DOHH2 (cell line): Measurements from ENCODE around the gene GAD1.

Experiments used
- H3F3A ChIP-seq: fragments of 200-600 bp; sonication (generic), shearing (Covaris generic); 2 replicates; pipeline ENCODE4 v1.6.0; 2016; ENCODE audit warnings: antibody characterized with exemption, mild to moderate bottlenecking; ENCODE audit not compliant: control insufficient read depth, insufficient read depth
- H3K27ac ChIP-seq: fragments of 200-600 bp; sonication (generic); 2 replicates; pipeline ENCODE4 v1.5.1; 2014; ENCODE audit warnings: low read depth, mild to moderate bottlenecking, low read length, moderate library complexity
- H3K27me3 ChIP-seq: fragments of 200-600 bp; sonication (generic); 2 replicates; pipeline ENCODE4 v1.6.1; 2014; ENCODE audit warnings: mild to moderate bottlenecking, low read length, mixed read lengths; ENCODE audit not compliant: control insufficient read depth
- H3K36me3 ChIP-seq: fragments of 200-600 bp; sonication (generic); 2 replicates; pipeline ENCODE4 v1.6.1; 2014; ENCODE audit warnings: mild to moderate bottlenecking, low read length, moderate library complexity, mixed read lengths; ENCODE audit not compliant: control insufficient read depth
- H3K4me1 ChIP-seq: fragments of 200-600 bp; sonication (generic); 2 replicates; pipeline ENCODE4 v1.6.1; 2014; ENCODE audit warnings: mild to moderate bottlenecking, low read length, mixed read lengths; ENCODE audit not compliant: control insufficient read depth
- H3K4me2 ChIP-seq: fragments of 200-600 bp; sonication (generic); 2 replicates; pipeline ENCODE4 v1.6.0; 2014; ENCODE audit warnings: mild to moderate bottlenecking, low read length, moderate library complexity
- H3K4me3 ChIP-seq: fragments of 200-600 bp; sonication (generic); 2 replicates; pipeline ENCODE4 v1.5.1; 2014; ENCODE audit warnings: mild to moderate bottlenecking, low read length, mixed read lengths
- H3K79me2 ChIP-seq: fragments of 200-600 bp; sonication (generic); 2 replicates; pipeline ENCODE4 v1.6.1; 2014; ENCODE audit warnings: mild to moderate bottlenecking, low read length, mixed read lengths; ENCODE audit not compliant: control insufficient read depth
- H3K9me2 ChIP-seq: fragments of 200-600 bp; sonication (generic); replicated peaks from 2 replicates; pipeline ENCODE4 v1.6.1; 2014; ENCODE audit warnings: mild to moderate bottlenecking, low read length, mixed read lengths; ENCODE audit not compliant: control insufficient read depth
- H3K9me3 ChIP-seq: fragments of 200-600 bp; sonication (generic); 2 replicates; pipeline ENCODE4 v1.6.1; 2014; ENCODE audit warnings: antibody characterized with exemption, low read length, mixed read lengths; ENCODE audit not compliant: control insufficient read depth, insufficient read depth
- H4K20me1 ChIP-seq: fragments of 200-600 bp; sonication (generic); 2 replicates; pipeline ENCODE4 v1.6.0; 2014; ENCODE audit warnings: low read depth, mild to moderate bottlenecking, antibody characterized with exemption, low read length, moderate library complexity; ENCODE audit not compliant: control insufficient read depth, insufficient read depth
- EZH2phosphoT487 ChIP-seq: fragments of 200-600 bp; sonication (generic); IDR thresholded peaks from 2 replicates; pipeline ENCODE4 v1.6.1; 2017; ENCODE audit warnings: borderline replicate concordance, mild to moderate bottlenecking, antibody characterized with exemption, low read length, moderate library complexity, mixed read lengths
- TF ChIP-seq, protein P1 (sequence below): fragments of 200-600 bp; sonication (generic); IDR thresholded peaks from one replicate; pipeline ENCODE4 v1.5.1; 2014; ENCODE audit warnings: antibody characterized with exemption, mild to moderate bottlenecking, low read depth, low read length; ENCODE audit not compliant: poor library complexity, severe bottlenecking

GAD1 gene

GRCh38 chr2:170830166-170830565 lies 13.5 kb downstream of the GAD1 start:
- H3F3A ChIP-seq = no peaks in the 10 kb centered on the region
- H3K36me3 ChIP-seq = no peaks in the 10 kb centered on the region
- no peaks in the 10 kb centered on the region for H4K20me1 ChIP-seq
- no peaks in the 10 kb centered on the region for H3K9me2 ChIP-seq
- no peak overlapping the region for H3K4me2 ChIP-seq
- no peak for TF ChIP-seq EZH2phosphoT487
- TF ChIP-seq, protein P1, sequence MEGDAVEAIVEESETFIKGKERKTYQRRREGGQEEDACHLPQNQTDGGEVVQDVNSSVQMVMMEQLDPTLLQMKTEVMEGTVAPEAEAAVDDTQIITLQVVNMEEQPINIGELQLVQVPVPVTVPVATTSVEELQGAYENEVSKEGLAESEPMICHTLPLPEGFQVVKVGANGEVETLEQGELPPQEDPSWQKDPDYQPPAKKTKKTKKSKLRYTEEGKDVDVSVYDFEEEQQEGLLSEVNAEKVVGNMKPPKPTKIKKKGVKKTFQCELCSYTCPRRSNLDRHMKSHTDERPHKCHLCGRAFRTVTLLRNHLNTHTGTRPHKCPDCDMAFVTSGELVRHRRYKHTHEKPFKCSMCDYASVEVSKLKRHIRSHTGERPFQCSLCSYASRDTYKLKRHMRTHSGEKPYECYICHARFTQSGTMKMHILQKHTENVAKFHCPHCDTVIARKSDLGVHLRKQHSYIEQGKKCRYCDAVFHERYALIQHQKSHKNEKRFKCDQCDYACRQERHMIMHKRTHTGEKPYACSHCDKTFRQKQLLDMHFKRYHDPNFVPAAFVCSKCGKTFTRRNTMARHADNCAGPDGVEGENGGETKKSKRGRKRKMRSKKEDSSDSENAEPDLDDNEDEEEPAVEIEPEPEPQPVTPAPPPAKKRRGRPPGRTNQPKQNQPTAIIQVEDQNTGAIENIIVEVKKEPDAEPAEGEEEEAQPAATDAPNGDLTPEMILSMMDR = no peak
- no peak overlapping the region for H3K4me3 ChIP-seq
- no peaks in the 10 kb centered on the region for H3K79me2 ChIP-seq
- H3K27ac ChIP-seq = no peak overlapping the region
- no peaks in the 10 kb centered on the region for H3K9me3 ChIP-seq
- 0 out of 2 replicates have a peak, but pooled peaks cover 4% of the 10 kb centered on the region for H3K27me3 ChIP-seq
- H3K4me1 ChIP-seq = no peaks in the 10 kb centered on the region

GRCh38 chr2:170831115-170831514 lies 14.4 kb downstream of the GAD1 start:
- Histone ChIP-seq H3K9me2 (no peaks in the 10 kb centered on the region), H3K9me3 (no peaks in the 10 kb centered on the region), H3F3A (no peaks in the 10 kb centered on the region), H3K4me2 (no peak overlapping the region), H3K36me3 (no peaks in the 10 kb centered on the region), H3K79me2 (no peaks in the 10 kb centered on the region), H4K20me1 (no peaks in the 10 kb centered on the region), H3K27me3 (peaks cover 6% of the 10 kb centered on the region; the same call in 1 of the 2 replicates), H3K4me1 (no peaks in the 10 kb centered on the region), H3K4me3 (no peak overlapping the region), H3K27ac (no peak overlapping the region)
- TF ChIP-seq, protein P1 = no peak
- no peak for TF ChIP-seq EZH2phosphoT487

GRCh38 chr2:170836027-170836426 lies 19.3 kb downstream of the GAD1 start:
- no peak for TF ChIP-seq EZH2phosphoT487
- TF ChIP-seq, protein P1 = no peak
- Histone ChIP-seq H3K9me3 (no peaks in the 10 kb centered on the region), H3K4me2 (no peak overlapping the region), H3K27ac (no peak overlapping the region), H3K36me3 (no peaks in the 10 kb centered on the region), H4K20me1 (no peaks in the 10 kb centered on the region), H3K79me2 (no peaks in the 10 kb centered on the region), H3K4me1 (no peaks in the 10 kb centered on the region), H3F3A (no peaks in the 10 kb centered on the region), H3K4me3 (no peak overlapping the region), H3K9me2 (no peaks in the 10 kb centered on the region), H3K27me3 (peaks cover 9% of the 10 kb centered on the region; the same call in 1 of the 2 replicates)
